IMR-90 (cell line): ENCODE measurements around the gene PROCA1.

Source experiments
- BHLHE40 ChIP-seq: fragments of 150-350 bp; IDR thresholded peaks from 2 replicates; pipeline ENCODE4 v1.6.1; 2016; ENCODE audit warnings: mild to moderate bottlenecking, low read depth, low read length
- CEBPB ChIP-seq: IDR thresholded peaks from 2 replicates; pipeline ENCODE4 v1.6.1; 2012; ENCODE audit warnings: low read depth, low read length, improper control_type of control experiment
- CHD1 ChIP-seq: IDR thresholded peaks from 2 replicates; pipeline ENCODE4 v1.6.1; 2012; ENCODE audit warnings: low read depth, low read length, improper control_type of control experiment
- CTCF ChIP-seq: conservative IDR thresholded peaks from 2 replicates; pipeline ENCODE4 v1.5.1; 2012; ENCODE audit warnings: mild to moderate bottlenecking, low read depth, low read length, improper control_type of control experiment
- MAFK ChIP-seq: IDR thresholded peaks from 2 replicates; pipeline ENCODE4 v1.6.1; 2012; ENCODE audit warnings: low read depth, low read length, improper control_type of control experiment
- MAZ ChIP-seq: IDR thresholded peaks from 2 replicates; pipeline ENCODE4 v1.6.1; 2012; ENCODE audit warnings: low read depth, mild to moderate bottlenecking, low read length, improper control_type of control experiment, moderate library complexity, borderline replicate concordance
- POLR2A ChIP-seq: IDR thresholded peaks from 2 replicates; pipeline ENCODE4 v1.6.1; 2012; ENCODE audit warnings: mild to moderate bottlenecking, low read depth, low read length
- RAD21 ChIP-seq: IDR thresholded peaks from 2 replicates; pipeline ENCODE4 v1.6.1; 2012; ENCODE audit warnings: low read length, improper control_type of control experiment
- RCOR1 ChIP-seq: IDR thresholded peaks from 2 replicates; pipeline ENCODE4 v1.6.1; 2012; ENCODE audit warnings: mild to moderate bottlenecking, low read length, improper control_type of control experiment; ENCODE audit not compliant: insufficient replicate concordance
- RFX5 ChIP-seq: IDR thresholded peaks from 2 replicates; pipeline ENCODE4 v1.8.0; 2012; ENCODE audit warnings: low read depth, mild to moderate bottlenecking, low read length, moderate library complexity
- SMC3 ChIP-seq: fragments of 150-350 bp; IDR thresholded peaks from 2 replicates; pipeline ENCODE4 v1.6.1; 2016; ENCODE audit warnings: low read depth, mild to moderate bottlenecking, antibody characterized with exemption, low read length, moderate library complexity

GRCh38 chr17:28686296-28686695 lies 25.4 kb downstream of the PROCA1 start:
- TF ChIP-seq CTCF (no peak), CHD1 (no peak), SMC3 (no peak), POLR2A (no peak), RAD21 (no peak), CEBPB (no peak), RCOR1 (no peak), BHLHE40 (no peak), MAFK (no peak), RFX5 (no peak), MAZ (no peak)
